Neutrophil (primary cell): ENCODE data around the gene FAM110A.

Source experiments
- H3K27ac ChIP-seq: fragments of 200-600 bp; sonication (generic); 2 replicates; pipeline ENCODE4 v1.5.1; 2016; ENCODE audit warnings: mild to moderate bottlenecking, moderate library complexity
- H3K27me3 ChIP-seq: fragments of 200-600 bp; sonication (generic); 2 replicates; pipeline ENCODE4 v1.6.0; 2016; ENCODE audit warnings: mild to moderate bottlenecking
- H3K36me3 ChIP-seq: fragments of 200-600 bp; sonication (generic); 2 replicates; pipeline ENCODE4 v1.5.1; 2017
- H3K4me1 ChIP-seq, 2 experiments: fragments of 200-600 bp in 1 of 2; sonication (generic) in 1 of 2; 1 replicate in 1 of 2; 2 replicates in 1 of 2; pipeline versions ENCODE4 v1.5.1 to v1.6.1; 2013 to 2016; ENCODE audit warnings: low read depth in 1 of 2, low read length in 1 of 2, mild to moderate bottlenecking in 1 of 2, moderate library complexity in 1 of 2; ENCODE audit not compliant: control insufficient read depth in 1 of 2, insufficient read depth in 1 of 2
- H3K4me3 ChIP-seq, 2 experiments: fragments of 200-600 bp in 1 of 2; sonication (generic) in 1 of 2; 1 replicate in 1 of 2; 2 replicates in 1 of 2; pipeline ENCODE4 v1.5.1; 2013 to 2016; ENCODE audit warnings: low read depth in 1 of 2, low read length in 1 of 2, mild to moderate bottlenecking in 1 of 2, moderate library complexity in 1 of 2
- H3K9me3 ChIP-seq: fragments of 200-600 bp; sonication (generic); 2 replicates; pipeline ENCODE4 v1.5.1; 2016
- CTCF ChIP-seq: fragments of 200-600 bp; sonication (generic); IDR thresholded peaks from 2 replicates; pipeline ENCODE4 v1.5.1; 2016; ENCODE audit warnings: antibody characterized with exemption

FAM110A gene

GRCh38 chr20:878511-879307, 45.2 kb downstream of the FAM110A start:
- TF ChIP-seq CTCF = no peak
- Histone ChIP-seq H3K4me1 (no peaks in the 10 kb centered on the region), H3K9me3 (no peaks in the 10 kb centered on the region), H3K27ac (no peak overlapping the region), H3K36me3 (no peaks in the 10 kb centered on the region), H3K27me3 (peaks cover 31% of the 10 kb centered on the region), H3K4me3 (no peak overlapping the region)

- H3K4me1 ChIP-seq = no peaks in the 10 kb centered on the region
- no peak for TF ChIP-seq CTCF
- H3K9me3 ChIP-seq = no peaks in the 10 kb centered on the region
- no peak overlapping the region for H3K4me3 ChIP-seq
- H3K27ac ChIP-seq = no peak overlapping the region
- peaks cover 40% of the 10 kb centered on the region for H3K27me3 ChIP-seq
- H3K36me3 ChIP-seq = no peaks in the 10 kb centered on the region
Observed at GRCh38 chr20:879626-880025, 46.1 kb downstream of the FAM110A start.

- Histone ChIP-seq H3K27me3 (peaks cover 56% of the 10 kb centered on the region), H3K27ac (no peak overlapping the region), H3K4me1 (no peaks in the 10 kb centered on the region), H3K36me3 (no peaks in the 10 kb centered on the region), H3K4me3 (no peak overlapping the region), H3K9me3 (no peaks in the 10 kb centered on the region)
- no peak for TF ChIP-seq CTCF
Observed at GRCh38 chr20:881051-881782, 47.7 kb downstream of the FAM110A start.

GRCh38 chr20:881783-882144, 48.2 kb downstream of the FAM110A start:
- no peak overlapping the region for H3K27ac ChIP-seq
- peaks cover 61% of the 10 kb centered on the region for H3K27me3 ChIP-seq
- no peaks in the 10 kb centered on the region for H3K9me3 ChIP-seq
- H3K4me3 ChIP-seq = no peak overlapping the region
- TF ChIP-seq CTCF = no peak
- no peaks in the 10 kb centered on the region for H3K4me1 ChIP-seq
- no peaks in the 10 kb centered on the region for H3K36me3 ChIP-seq

- no peaks in the 10 kb centered on the region for H3K9me3 ChIP-seq
- no peak for TF ChIP-seq CTCF
- no peaks in the 10 kb centered on the region for H3K36me3 ChIP-seq
- H3K4me1 ChIP-seq = peaks cover 8 to 9% of the 10 kb centered on the region in 2 experiments
- peaks cover 64% of the 10 kb centered on the region for H3K27me3 ChIP-seq
- H3K27ac ChIP-seq = no peak overlapping the region
- H3K4me3 ChIP-seq = no peak overlapping the region
Observed at GRCh38 chr20:884983-885952, 51.8 kb downstream of the FAM110A start.
